ENCODE measurements around the gene TNFRSF13B. TPM values are rescaled to one million over a fixed set of nuclear protein-coding genes. Genes with fewer than 3 reads are reported as not detected.

TNFRSF13B gene
- not detected in 2 replicates for total RNA-seq

- no peak for DNase-seq (ENCODE audit: low read depth)
- no peak within 1 kb of the TSS for H3K4me3 ChIP-seq (ENCODE audit: low read depth, low read length)
- no peak for TF ChIP-seq CTCF (IDR thresholded peaks at IDR 0.05; ENCODE audit: insufficient read depth, low read depth, low read length)
Observed at GRCh38 chr17:16971458-16972338, at the start of gene TNFRSF13B. TSS of gene TNFRSF13B (minus strand) at chr17:16972118. CDS start at chr17:16972075, 43 bp downstream.

- no peak for DNase-seq (ENCODE audit: low read depth)
- H3K4me3 ChIP-seq (ENCODE audit: low read depth, low read length) = no peak overlapping the region
- TF ChIP-seq CTCF (IDR thresholded peaks at IDR 0.05; ENCODE audit: insufficient read depth, low read depth, low read length) = no peak
Observed at GRCh38 chr17:17021194-17021863, 49.4 kb upstream of the TNFRSF13B start.

- no peak for TF ChIP-seq CTCF (IDR thresholded peaks at IDR 0.05; ENCODE audit: insufficient read depth, low read depth, low read length)
- H3K4me3 ChIP-seq (ENCODE audit: low read depth, low read length) = no peak overlapping the region
- no peak for DNase-seq (ENCODE audit: low read depth)
Observed at GRCh38 chr17:17020821-17021193, 48.9 kb upstream of the TNFRSF13B start.

GRCh38 chr17:17019891-17020456 is 48.1 kb upstream of the TNFRSF13B start:
- TF ChIP-seq CTCF (IDR thresholded peaks at IDR 0.05; ENCODE audit: insufficient read depth, low read depth, low read length) = no peak
- H3K4me3 ChIP-seq (ENCODE audit: low read depth, low read length) = no peak overlapping the region
- DNase-seq (ENCODE audit: low read depth) = no peak

GRCh38 chr17:17019430-17019762 is 47.5 kb upstream of the TNFRSF13B start:
- no peak for DNase-seq (ENCODE audit: low read depth)
- no peak overlapping the region for H3K4me3 ChIP-seq (ENCODE audit: low read depth, low read length)
- no peak for TF ChIP-seq CTCF (IDR thresholded peaks at IDR 0.05; ENCODE audit: insufficient read depth, low read depth, low read length)

GRCh38 chr17:17018612-17019429 is 46.9 kb upstream of the TNFRSF13B start:
- TF ChIP-seq CTCF (IDR thresholded peaks at IDR 0.05; ENCODE audit: insufficient read depth, low read depth, low read length) = no peak
- no peak for DNase-seq (ENCODE audit: low read depth)
- H3K4me3 ChIP-seq (ENCODE audit: low read depth, low read length) = no peak overlapping the region

All from fibroblast of villous mesenchyme (primary cell).